ENCODE results near the gene CDK5RAP2.
"Not testable (repeated sequence)": the region's sequence is repeated elsewhere in the genome, so short reads cannot be mapped to it uniquely, and the experiment has no call there.

Gene CDK5RAP2

DNA sequence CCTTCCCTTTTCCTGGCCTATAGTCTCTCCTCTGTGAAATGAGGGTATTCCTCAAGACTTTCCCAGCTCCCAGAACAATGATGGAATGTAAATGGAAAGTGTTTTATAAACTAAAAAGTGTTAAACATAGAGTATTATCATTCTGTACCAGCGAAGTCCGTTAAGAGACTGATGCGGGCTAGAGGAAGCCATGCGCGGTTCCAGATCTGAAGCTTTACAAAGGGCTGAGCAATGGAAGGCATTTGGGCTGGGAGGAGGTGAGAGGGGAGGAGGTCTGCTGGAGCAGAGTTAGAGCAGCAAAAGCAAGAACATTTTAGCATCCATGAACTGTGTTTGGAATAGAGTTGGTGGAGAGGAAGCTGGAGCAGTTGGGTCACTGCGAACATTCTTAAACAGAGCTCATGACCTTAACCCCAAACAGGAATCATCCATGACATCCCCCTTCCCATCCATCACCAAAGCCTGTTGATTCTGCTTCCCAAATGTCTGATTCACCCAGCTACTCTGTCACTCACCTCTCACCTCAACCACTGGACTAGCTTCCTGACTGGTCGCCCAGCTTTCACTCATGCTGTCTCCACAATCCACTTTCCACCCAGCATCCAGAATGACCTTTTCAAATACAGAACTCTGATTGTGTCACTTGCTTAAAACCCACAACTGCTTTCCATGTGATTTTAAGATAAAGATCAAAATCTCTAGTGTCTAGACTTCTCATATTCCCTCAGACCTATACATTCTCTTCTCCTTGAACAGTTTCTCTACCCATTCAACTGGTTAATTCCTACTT, 37.1 kb downstream of the CDK5RAP2 start:
- DNase-seq, result no peak

DNA sequence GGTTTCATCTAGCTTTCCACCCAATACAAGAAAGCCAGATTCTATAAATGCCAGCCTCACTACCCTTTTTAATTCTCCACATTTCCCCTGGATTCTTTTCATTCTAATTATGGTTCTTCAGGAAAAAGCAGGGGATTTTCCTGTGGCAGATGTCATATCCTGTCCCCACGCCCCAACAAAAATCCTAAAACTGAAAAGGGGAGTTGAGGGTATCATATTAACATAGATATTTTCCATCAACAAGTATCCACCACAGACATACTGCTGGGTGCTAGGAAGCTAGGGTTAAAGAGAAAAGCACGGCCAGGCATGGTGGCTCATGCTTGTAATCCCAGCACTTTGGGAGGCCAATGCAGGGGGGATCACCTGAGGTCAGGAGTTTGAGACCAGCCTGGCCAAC, 38.0 kb downstream of the CDK5RAP2 start:
- no peak for DNase-seq

DNA sequence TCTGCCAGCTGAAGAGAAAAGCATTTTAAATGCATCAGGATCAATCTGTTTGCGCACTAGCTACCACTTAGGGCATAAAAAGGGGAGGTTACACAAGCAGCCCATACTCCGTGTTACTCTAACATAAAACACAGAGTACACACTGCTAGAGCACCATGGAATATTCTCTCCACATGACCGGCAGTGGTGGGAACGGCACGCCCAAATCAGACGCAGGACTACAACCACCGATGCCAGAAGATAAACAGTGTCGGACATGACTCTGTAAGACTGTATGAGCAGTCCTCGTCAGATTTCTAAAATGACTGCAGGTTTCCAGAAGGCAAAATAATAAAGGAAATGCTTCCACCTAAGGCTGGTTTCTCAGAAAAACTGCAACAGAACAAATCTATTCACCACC, 40.0 kb downstream of the CDK5RAP2 start:
- no peak for DNase-seq

DNA sequence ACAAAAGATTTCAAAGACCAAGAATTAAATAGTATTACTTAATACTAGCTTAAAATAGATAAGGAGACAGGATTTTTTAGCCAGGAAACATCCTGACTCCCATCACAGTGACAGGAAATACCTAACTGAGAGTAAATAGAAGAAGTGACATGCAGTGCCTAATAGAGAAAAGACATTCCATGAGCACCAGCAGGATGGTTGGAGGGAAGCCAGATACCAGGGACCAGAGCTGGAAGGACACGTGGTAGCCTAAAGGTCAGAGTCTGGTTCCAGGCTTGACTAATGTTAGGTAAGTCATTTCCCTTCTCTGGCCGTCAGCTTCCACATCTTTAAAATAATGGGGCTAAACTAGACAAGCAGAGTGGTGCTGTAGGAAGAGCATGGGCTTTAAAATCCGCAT, 41.6 kb downstream of the CDK5RAP2 start:
- no peak for DNase-seq

DNA sequence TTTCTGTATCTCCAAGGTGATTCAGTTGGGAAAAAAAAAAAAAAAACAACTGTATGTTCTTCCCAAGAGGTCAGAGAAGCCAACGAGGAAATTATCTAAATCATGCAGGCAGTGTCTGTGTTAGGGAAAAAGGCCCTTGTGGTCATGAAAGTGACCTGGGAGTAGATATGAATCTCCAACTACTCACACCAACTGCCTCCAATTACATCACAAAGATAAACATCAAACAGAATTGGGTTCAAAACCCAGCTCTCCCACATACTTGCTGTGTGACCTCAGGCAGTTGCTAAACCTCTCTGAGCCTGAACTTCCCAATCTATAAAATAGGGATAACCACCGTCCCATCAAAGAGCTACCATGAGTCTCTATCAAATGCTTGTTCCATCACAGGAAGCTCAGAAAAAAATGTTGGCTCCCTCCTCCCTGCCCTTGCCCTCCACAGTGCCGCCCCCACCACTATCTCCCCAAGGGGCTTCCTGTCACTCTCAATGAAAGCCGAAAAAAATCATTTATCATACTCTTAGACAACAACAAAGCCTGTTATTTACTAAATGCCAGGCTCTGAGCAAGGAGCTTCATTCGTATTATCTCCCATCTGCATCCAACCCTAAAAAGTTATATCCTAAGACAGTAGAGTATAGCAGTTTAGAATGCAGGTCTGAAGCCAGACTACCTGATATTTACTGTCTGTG, 42.9 kb downstream of the CDK5RAP2 start:
- DNase-seq, result no peak

DNA sequence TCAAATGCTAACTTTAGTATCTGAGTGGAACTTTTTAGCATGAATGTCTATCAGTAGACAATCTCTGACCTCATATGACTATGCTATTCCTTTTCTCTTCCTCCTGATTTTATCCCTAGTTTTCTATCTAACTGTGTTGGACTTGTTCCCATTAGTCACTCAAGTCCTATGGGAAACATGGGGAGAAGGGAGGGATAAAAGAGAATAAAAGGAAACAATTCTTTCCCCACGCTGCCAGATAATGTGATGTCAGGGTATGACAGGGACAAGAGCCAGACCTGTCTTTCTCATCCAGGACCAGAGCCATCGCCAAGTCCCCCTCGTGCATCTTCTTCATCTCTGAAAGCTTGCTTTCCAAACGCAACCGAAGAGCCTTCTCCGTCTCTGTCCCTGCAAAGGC, 43.9 kb downstream of the CDK5RAP2 start:
- DNase-seq, result no peak

DNA sequence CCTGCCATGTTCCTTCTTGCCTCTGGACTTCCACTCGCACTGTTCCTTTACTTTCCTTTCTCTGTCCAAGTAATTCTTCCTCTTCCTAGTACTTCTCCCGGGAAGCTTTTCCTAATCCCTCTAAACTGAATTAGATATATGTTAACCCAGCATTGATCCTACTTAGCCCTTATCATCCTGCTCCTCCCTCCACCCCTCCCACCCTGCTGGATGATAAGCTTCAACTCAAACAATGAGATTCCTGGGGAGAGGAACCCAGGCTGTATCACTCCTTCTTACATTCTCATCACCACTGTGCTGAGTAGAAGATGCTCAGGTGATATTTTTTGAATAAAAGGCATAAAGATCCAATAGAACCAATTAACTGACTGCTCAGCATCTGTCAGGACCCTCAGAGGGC, 45.7 kb downstream of the CDK5RAP2 start:
- DNase-seq, result no peak

DNA sequence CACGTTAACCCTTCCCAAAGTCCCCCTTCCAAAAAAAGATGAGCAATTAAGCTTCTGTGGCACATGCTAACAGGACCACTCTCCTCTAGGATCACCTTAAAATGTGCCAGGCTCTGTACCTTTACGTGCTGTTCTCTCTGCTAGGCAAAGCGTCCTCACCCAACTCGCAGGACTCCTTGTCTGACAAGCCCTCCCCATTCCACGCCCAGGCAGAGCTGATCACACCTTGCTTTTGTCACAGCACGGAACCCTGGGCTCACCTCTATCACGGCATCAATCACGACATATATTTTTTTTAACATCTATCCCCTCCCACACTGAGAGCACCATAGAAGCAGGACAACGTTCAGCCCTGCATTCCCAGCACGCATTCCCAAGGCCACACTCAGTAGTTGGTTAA, 47.1 kb downstream of the CDK5RAP2 start:
- no peak for DNase-seq

DNA sequence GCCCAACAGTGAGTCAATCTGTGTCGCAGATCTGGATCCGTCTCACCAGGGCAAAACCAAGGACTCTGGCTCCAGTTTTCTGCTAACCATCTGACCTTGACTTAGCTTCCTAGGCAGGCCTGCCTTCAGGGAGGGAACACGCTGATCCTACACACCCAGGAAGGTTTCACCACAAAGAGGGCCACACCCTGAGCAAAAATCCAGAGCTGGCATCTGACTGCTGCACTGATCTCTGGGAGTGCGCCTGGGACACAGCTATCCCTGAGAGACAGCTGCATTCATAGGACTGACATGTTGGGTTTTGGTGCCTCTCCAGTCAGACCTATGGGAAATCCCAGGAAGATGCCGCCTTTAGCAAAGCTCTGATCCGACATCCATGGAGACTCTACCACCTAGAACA, 47.5 kb downstream of the CDK5RAP2 start:
- DNase-seq, result no peak

DNA sequence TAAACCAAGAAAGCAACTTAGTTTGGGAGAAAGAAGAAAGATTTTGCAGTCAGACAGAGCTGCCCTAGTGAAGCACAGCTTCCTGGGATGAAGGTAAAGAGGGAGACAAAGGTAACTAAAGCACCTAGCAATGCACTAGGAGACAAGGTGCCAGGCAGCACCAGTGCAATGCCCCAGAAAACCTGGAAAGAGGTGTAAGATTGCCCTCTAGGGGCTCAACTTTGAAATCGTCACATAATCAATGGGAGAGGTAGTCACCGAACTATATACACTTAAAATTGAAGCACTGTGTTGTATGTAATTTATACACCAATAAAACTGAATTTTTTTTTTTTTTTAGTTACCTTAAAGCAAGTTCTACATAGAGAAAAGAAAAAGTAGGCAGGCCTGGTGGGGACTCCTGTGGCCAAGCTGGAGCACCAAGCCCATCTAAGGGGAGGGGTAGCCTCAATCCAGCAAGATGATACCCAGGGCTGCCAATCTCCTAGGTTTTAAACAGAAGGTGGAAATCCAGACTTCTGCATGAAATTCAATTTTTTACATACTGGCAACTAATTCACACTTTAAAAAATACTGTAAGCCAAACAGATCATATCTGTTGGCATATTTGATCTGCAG, 48.2 kb downstream of the CDK5RAP2 start:
- no peak for DNase-seq

DNA sequence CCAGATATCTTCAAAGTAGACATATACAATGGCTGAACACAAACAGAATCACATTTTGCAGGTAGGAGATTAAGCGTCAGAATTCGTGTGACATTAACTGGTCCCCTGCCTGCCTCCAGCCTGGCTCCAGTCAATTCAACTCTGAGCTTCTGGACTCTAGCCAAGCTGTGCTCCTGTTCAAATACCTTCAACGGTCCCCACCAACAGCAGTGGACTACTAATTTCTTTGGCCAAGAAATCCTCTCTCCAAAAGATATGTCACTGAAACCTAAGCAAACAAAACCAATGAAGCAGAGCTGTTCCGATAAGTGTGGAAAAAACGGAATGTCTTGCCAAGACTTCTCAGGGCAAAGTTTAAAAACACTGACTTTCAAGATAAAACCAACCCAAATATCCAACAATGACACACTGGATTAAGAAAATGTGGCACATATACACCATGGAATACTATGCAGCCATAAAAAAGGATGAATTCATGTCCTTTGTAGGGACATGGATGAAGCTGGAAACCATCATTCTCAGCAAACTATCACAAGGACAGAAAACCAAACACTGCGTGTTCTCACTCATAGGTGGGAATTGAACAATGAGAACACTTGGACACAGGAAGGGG, 49.6 kb downstream of the CDK5RAP2 start:
- not testable (repeated sequence) for DNase-seq

DNA sequence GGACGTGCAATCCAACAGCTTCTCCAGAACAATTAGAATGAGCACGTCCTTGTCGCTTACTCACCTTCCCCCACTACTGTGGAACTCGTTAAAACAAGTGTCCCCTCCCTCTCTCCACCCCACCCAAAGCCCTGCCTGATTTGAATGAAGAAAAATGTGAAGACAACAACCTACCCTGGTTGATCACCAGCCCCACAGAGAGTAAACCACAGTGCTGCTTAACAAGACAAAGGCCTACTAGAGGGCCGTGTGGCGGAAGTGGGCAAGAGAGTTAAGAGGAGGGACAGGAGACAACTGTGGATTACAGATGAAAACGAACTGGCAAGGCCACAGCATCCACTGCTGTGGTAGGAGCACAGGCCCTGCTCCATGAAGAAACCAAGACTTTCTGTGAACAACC, 51.1 kb downstream of the CDK5RAP2 start:
- no peak for DNase-seq

DNA sequence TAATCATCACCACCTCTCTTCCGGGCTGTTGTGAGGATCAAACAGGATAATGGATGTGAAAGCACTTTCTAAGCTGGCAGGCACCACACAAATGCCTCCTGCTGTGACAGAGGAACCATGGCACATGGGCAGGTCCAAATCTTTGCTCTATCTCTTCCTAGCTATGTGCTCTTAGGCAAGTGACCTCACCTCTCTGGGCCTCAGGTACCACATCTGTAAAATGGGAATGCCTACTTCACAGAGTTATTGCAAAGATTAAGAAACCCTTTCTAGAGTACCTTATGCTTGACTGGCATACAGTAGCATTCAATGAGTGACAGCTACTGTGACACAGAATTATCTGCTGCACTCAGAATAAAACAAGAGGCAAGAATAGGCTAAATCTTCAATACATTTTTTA, 51.6 kb downstream of the CDK5RAP2 start:
- DNase-seq, result no peak

DNA sequence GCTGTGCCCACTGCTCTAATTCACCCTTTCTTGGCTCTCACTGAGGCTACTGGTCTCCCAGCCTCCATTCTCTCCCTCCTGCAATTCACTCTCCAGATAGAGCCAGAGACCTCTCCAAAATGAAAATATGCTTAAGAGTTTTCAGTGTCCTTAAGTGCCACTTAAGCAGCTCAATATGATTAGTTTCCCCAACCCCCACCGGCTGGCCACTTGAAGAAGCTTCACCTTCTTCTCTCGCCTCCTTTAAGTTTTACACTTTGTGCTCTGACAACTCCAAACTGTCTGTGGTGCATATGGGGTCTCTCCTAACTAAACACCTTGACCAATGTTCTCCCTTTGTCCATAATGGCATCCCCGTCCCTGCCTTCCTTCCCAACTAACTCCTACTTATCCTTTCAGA, 53.4 kb downstream of the CDK5RAP2 start:
- DNase-seq, result no peak

DNA sequence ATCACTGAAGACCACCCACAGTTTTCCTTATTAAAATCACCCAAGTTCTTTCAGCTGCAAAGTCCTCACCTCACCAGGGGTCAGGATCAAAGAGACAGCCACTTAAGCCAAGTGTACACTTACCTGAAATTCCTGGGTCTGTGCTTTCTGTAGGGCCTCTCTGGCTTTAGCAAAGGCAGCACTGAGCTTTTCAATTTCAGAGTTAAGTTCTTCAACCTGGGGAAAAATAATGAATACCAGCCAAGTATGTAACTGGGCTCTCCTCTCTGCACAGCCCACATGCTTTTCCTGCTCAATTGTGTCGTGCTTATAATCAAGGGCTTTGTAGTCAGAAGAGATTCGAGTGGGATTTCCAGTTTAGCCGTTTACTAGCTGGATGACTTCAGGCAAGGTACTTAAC, 55.1 kb downstream of the CDK5RAP2 start:
- no peak for DNase-seq

DNA sequence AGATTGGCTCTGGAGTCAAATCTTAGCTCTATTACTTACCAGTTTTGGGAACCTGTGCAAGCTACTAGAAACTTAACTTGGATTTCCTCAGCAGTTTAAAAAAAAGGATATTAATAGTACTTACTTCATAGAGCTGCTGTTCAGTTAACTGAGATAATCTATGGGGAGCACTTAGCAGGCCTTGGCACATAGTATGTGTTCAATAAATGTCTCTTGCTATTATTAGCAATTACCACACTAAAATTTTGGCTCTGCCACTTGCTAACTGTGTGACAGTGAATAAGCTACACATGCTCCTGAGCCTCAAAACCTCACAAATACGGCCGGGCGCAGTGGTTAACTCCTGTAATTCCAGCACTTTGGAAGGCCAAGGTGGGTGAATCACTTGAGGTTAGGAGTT, 55.9 kb downstream of the CDK5RAP2 start:
- DNase-seq, result no peak

DNA sequence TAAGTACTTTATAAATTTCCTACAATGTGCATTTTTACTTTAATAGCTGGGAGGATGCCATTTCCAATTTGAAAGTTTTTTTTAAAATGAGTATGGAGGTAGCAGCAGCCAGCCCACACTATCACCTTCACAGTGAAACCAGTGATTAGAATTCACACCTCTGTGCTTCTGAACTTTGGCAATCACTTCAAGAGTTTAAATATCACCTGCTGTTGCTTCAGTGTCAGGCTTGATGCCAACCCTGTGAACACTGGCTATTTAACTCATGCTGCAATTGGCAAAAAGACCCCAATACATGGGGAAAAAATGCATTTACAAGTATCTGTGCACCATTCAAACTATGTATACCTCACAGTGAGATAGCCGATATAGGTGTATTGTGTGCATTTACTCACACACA, 57.4 kb downstream of the CDK5RAP2 start:
- DNase-seq, result no peak

DNA sequence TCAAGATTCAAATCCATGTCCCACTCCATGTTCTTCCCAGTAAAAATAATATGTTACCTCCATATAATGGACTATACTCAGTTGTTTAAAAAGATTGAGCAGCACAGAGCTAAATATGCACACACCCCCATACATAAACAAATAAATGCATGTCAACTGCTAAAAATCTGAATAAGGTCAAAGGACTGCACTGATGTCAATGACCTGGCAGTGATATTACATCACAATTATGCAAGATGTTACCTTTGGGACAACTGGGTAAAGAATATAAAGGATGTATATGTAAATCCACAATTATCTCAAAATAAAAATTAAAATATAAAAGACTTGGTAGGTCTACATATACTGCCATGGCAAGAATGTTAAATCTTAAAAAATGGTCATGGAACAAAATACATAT, 57.9 kb downstream of the CDK5RAP2 start:
- no peak for DNase-seq

DNA sequence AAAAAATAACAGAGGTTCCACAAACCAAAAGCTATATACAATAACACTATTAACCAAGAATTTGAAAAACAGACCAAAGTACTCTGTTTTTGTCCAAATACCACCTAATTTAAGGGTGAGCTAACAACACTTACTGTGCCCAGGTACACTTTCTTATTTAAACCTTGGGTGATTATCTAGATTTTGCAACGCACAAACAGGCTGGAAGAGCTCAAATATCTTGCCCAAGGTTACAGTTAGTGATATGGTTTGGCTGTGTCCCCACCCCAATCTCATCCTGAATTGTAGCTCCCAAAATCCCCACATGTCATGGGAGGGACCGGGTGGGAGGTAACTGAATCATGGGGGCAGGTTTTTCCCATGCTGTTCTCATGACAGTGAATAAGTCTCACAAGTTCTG, 58.9 kb downstream of the CDK5RAP2 start:
- DNase-seq, result no peak

DNA sequence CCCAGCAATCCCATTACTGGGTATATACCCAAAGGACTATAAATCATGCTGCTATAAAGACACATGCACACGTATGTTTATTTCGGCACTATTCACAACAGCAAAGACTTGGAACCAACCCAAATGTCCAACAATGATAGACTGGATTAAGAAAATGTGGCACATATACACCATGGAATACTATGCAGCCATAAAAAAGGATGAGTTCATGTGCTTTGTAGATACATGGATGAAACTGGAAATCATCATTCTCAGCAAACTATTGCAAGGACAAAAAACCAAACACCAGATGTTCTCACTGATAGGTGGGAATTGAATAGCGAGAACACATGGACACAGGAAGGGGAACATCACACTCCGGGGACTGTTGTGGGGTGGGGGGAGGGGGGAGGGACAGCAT, 64.0 kb downstream of the CDK5RAP2 start:
- DNase-seq, result not testable (repeated sequence)

DNA sequence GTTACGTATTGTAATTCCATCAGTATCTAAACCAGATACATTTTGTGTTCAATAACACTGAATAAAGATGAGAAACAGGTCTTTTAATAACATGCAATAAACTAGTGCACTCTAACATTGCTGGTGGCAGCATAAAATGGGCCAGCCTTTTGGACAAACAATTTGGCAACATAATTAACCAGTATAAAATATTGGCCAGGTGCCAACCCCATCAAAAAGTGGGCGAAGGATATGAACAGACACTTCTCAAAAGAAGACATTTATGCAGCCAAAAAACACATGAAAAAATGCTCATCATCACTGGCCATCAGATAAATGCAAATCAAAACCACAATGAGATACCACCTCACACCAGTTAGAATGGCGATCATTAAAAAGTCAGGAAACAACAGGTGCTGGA, 64.5 kb downstream of the CDK5RAP2 start:
- DNase-seq, result not testable (repeated sequence)

DNA sequence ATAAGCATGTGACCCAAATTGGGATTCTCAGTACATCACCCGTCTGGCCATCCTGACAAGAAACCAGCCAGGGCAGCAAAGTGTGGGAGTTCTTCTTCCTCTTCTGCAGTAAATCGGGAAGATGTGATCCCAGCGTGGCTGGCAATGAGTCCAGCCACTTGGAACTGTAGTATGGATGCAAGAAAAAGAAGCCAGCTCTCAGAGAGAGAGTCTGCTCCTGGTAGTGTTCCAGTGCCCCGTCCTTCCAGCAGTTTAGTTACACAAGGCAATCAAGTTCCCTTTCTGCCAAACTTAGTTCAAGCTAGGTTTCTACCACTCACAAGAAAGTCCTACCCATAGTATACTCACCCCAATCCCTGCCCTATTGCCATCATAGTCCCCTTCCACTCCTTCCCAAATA, 65.6 kb downstream of the CDK5RAP2 start:
- DNase-seq, result no peak

DNA sequence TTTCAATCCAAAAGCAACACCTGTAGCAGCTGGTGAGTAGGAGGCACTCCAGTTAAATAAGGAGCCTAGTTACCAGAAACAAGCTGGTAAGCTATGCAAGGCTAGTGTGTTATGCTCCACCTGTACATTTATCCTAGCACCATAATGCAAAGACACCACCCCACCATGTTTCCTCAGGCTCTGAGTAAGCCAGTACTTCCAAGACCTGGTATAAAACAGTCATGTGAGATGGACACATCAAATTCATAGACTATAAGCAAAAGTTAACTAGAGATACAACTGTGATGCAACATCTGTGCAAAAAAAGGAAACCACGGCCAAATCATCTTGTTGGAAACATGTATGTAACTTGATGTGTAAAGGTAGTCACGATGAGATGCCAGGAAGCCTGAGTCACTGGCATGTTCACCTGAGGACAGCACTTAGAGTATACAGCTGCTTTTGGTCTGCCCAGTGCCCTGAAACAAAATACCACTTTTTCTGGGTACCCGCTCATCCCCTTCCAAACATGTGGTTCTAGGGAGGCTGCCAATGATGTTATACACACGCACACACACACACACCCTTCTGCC, 66.1 kb downstream of the CDK5RAP2 start:
- DNase-seq, result no peak

DNA sequence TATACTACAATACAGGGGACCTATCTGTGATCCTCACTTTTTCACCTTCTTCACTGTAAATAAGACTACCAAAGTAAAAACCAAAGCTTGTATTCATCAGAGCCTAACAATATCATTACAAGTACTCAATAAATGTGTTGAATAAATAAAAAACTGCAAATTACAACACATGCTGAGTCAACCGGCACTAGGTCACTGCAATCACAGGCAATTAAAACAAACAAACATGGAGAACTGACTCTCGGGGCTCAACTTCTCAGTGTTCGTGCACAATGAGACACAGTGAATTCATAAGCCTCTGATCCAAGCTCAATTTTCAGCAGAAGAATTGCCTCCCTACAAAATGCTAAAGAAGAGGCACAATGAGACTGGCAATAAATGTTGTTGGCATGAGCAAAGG, 69.2 kb downstream of the CDK5RAP2 start:
- no peak for DNase-seq
